Endothelial cell of umbilical vein (primary cell): Measurements from ENCODE around the gene AFF1.

ENCODE experiments used
- CTCF ChIP-seq, 2 donors: IDR thresholded peaks; 1 replicate in 1 of 2; 2 replicates in 1 of 2; pipeline ENCODE4 v1.5.1; 2011; ENCODE audit warnings: low read length in 2 of 2, mild to moderate bottlenecking in 2 of 2, moderate library complexity in 2 of 2, control low read depth in 1 of 2, inconsistent platforms in 1 of 2, low read depth in 1 of 2; ENCODE audit not compliant: insufficient read depth in 1 of 2; ENCODE audit errors: extremely low read depth in 1 of 2
- EZH2 ChIP-seq: IDR thresholded peaks from 2 replicates; pipeline ENCODE4 v1.6.1; 2012; ENCODE audit warnings: borderline replicate concordance, low read depth, mild to moderate bottlenecking, moderate library complexity, low read length, inconsistent platforms; ENCODE audit not compliant: severe bottlenecking
- JUN ChIP-seq: IDR thresholded peaks from 2 replicates; pipeline ENCODE4 v1.6.1; 2011; ENCODE audit warnings: borderline replicate concordance, low read depth; ENCODE audit not compliant: insufficient read length, insufficient read depth
- POLR2A ChIP-seq: IDR thresholded peaks from 2 replicates; pipeline ENCODE4 v1.6.1; 2012; ENCODE audit warnings: low read depth, mild to moderate bottlenecking, control low read depth, low read length
- POLR2AphosphoS5 ChIP-seq: IDR thresholded peaks from 2 replicates; pipeline ENCODE4 v1.6.1; 2012; ENCODE audit warnings: low read depth, mild to moderate bottlenecking, control low read depth, low read length, moderate library complexity; ENCODE audit not compliant: insufficient read depth

GRCh38 chr4:87005690-87006425, 71.0 kb downstream of the AFF1 start:
- no peak for TF ChIP-seq JUN
- TF ChIP-seq EZH2, result no peak
- TF ChIP-seq POLR2A, result no peak
- no peak for TF ChIP-seq CTCF (IDR thresholded peaks at IDR 0.05; ENCODE audit: extremely low read depth in 1 of 2, insufficient read depth in 1 of 2, low read depth in 1 of 2, low read length in 2 of 2)
- no peak for TF ChIP-seq POLR2AphosphoS5
